GM12892 (cell line): Measurements from ENCODE around the gene CREB3L1.

ENCODE experiments used
- POLR2A ChIP-seq: IDR thresholded peaks from 2 replicates; pipeline ENCODE4 v1.6.1; 2011; ENCODE audit warnings: low read depth, low read length, control low read depth
- POLR2AphosphoS5 ChIP-seq: IDR thresholded peaks from 2 replicates; pipeline ENCODE4 v1.6.1; 2011; ENCODE audit warnings: low read depth, low read length, control low read depth
- TAF1 ChIP-seq: IDR thresholded peaks from 2 replicates; pipeline ENCODE4 v1.6.1; 2011; ENCODE audit warnings: low read depth, mild to moderate bottlenecking, control low read depth, low read length, borderline replicate concordance

- no peak for TF ChIP-seq POLR2A
- no peak for TF ChIP-seq POLR2AphosphoS5
- TF ChIP-seq TAF1: no peak
These were observed 61.7 kb downstream of the CREB3L1 start for GRCh38 chr11:46338988-46339666.
